GM12891 (cell line): Measurements from ENCODE around the gene PRRX2.

Experiments
- PAX5 ChIP-seq: IDR thresholded peaks from 2 replicates; pipeline ENCODE4 v1.6.1; 2011; ENCODE audit warnings: low read length, moderate library complexity, mild to moderate bottlenecking; ENCODE audit not compliant: insufficient read depth, severe bottlenecking
- POLR2A ChIP-seq: IDR thresholded peaks from 2 replicates; pipeline ENCODE4 v1.6.1; 2011; ENCODE audit warnings: low read depth, low read length, control low read depth
- POLR2AphosphoS5 ChIP-seq: IDR thresholded peaks from 2 replicates; pipeline ENCODE4 v1.6.1; 2011; ENCODE audit warnings: low read depth, low read length, control low read depth
- SPI1 ChIP-seq: IDR thresholded peaks from 2 replicates; pipeline ENCODE4 v1.6.1; 2011; ENCODE audit warnings: low read depth, low read length, control low read depth
- TAF1 ChIP-seq: IDR thresholded peaks from 2 replicates; pipeline ENCODE4 v1.6.1; 2011; ENCODE audit warnings: low read depth, low read length, control low read depth

- TF ChIP-seq POLR2A (no peak), TAF1 (no peak), POLR2AphosphoS5 (no peak), SPI1 (no peak), PAX5 (no peak)
Measured at GRCh38 chr9:129722913-129723312, 57.5 kb downstream of the PRRX2 start.
